ENCODE data around the gene VSIR. TPM values are rescaled to one million over a fixed set of nuclear protein-coding genes. Genes with fewer than 3 reads are reported as not detected.

VSIR gene
- total RNA-seq, 2 donors from 2014 or later = 60.7 to 119 TPM

DNA sequence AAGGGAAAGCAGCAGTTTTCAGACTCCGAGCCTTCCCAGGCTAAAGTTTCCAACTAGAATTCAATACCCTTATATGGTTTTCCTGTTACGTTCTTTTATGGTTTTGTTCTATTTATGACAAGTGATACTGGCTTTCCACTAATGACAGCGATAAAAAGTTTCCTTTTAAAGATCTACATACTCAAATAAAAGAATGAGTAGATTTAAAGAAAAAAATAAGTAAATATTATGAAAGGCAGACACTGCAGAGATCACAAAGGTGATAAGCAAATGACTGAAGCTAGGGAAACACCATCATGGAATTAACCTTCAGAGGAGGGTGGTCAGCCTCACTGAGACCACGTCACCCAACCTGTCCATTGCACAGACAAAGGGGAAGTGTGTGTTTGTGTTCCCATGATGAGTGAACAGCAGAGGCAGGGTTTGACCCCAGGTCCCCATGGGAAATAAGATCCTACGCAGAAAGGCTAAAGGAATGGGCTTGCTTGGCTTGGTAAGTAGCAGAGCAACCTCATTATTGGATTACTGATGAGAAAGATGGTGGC is 4.0 kb downstream of the VSIR start:
- no peaks in the 10 kb centered on the region for H3K36me3 ChIP-seq
- peak overlapping the region; percentile 80 for H3K4me3 ChIP-seq
- TF ChIP-seq, protein P1, sequence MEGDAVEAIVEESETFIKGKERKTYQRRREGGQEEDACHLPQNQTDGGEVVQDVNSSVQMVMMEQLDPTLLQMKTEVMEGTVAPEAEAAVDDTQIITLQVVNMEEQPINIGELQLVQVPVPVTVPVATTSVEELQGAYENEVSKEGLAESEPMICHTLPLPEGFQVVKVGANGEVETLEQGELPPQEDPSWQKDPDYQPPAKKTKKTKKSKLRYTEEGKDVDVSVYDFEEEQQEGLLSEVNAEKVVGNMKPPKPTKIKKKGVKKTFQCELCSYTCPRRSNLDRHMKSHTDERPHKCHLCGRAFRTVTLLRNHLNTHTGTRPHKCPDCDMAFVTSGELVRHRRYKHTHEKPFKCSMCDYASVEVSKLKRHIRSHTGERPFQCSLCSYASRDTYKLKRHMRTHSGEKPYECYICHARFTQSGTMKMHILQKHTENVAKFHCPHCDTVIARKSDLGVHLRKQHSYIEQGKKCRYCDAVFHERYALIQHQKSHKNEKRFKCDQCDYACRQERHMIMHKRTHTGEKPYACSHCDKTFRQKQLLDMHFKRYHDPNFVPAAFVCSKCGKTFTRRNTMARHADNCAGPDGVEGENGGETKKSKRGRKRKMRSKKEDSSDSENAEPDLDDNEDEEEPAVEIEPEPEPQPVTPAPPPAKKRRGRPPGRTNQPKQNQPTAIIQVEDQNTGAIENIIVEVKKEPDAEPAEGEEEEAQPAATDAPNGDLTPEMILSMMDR (IDR thresholded peaks at IDR 0.05) = no peak
- peaks cover 69 to 91% of the 10 kb centered on the region in 2 donors for H3K4me1 ChIP-seq (ENCODE audit: control insufficient read depth in 1 of 2, low read depth in 2 of 2)
- no peaks in the 10 kb centered on the region for H3K27me3 ChIP-seq (replicated peaks; ENCODE audit: insufficient read depth)
- DNase-seq (ENCODE audit: low spot score) = no peak
- no peak for ATAC-seq (ENCODE audit: insufficient number of reproducible peaks, low FRiP score, low read depth)
- H3K9me3 ChIP-seq = no peaks in the 10 kb centered on the region
- H3K27ac ChIP-seq = peak overlapping the region; percentile 93 to 98

DNA sequence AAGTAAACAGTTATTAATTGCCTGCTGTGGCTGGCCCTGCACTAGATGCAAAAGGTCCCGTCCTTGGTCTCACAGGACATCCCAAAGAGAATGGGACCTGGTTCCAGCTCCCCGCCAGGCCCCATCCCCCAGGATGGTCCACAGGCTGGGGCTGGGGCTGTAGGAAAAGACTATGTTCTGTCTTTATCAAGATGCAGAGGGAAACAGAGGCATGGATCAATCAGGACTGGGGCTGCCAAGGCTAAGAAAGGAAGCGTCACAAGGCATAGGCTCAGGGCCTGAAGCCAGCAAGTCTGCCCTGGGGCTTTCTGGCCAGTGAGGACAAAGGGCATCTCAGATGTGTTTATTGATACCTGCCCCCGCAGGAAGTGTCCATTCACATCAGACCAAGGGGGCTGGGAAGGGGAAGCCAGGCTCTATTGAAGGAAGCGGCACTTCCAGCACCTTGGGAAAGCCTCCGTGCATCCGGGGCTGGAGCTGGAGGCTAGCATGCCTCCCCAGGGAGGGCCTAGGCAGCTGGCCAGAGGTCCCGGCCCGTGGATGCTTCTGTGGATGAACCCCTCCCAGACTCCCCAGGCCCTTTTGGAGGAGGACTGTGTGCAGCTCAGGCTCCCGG is 5.8 kb downstream of the VSIR start:
- Histone ChIP-seq H3K27ac (peak overlapping the region; percentile 93 to 98), H3K4me3 (no peak overlapping the region), H3K36me3 (no peaks in the 10 kb centered on the region), H3K27me3 (replicated peaks; ENCODE audit: insufficient read depth) (no peaks in the 10 kb centered on the region), H3K4me1 (ENCODE audit: control insufficient read depth in 1 of 2, low read depth in 2 of 2) (peaks cover 67 to 88% of the 10 kb centered on the region in 2 donors), H3K9me3 (no peaks in the 10 kb centered on the region)
- TF ChIP-seq, protein P1 (IDR thresholded peaks at IDR 0.05) = no peak
- ATAC-seq (ENCODE audit: insufficient number of reproducible peaks, low FRiP score, low read depth) (no peak), DNase-seq (ENCODE audit: low spot score) (no peak)

- no peaks in the 10 kb centered on the region for H3K36me3 ChIP-seq
- no peaks in the 10 kb centered on the region for H3K9me3 ChIP-seq
- peaks cover 60 to 81% of the 10 kb centered on the region in 2 donors for H3K4me1 ChIP-seq (ENCODE audit: control insufficient read depth in 1 of 2, low read depth in 2 of 2)
- DNase-seq (ENCODE audit: low spot score) (peak; percentile 46), ATAC-seq (ENCODE audit: insufficient number of reproducible peaks, low FRiP score, low read depth) (peak; percentile 53)
- no peak overlapping the region for H3K4me3 ChIP-seq
- no peaks in the 10 kb centered on the region for H3K27me3 ChIP-seq (replicated peaks; ENCODE audit: insufficient read depth)
- peak overlapping the region; percentile 93 to 98 for H3K27ac ChIP-seq
- TF ChIP-seq, protein P1 (IDR thresholded peaks at IDR 0.05) = no peak
These were observed 6.5 kb downstream of the VSIR start for GRCh38 chr10:71766717-71767419.

DNA sequence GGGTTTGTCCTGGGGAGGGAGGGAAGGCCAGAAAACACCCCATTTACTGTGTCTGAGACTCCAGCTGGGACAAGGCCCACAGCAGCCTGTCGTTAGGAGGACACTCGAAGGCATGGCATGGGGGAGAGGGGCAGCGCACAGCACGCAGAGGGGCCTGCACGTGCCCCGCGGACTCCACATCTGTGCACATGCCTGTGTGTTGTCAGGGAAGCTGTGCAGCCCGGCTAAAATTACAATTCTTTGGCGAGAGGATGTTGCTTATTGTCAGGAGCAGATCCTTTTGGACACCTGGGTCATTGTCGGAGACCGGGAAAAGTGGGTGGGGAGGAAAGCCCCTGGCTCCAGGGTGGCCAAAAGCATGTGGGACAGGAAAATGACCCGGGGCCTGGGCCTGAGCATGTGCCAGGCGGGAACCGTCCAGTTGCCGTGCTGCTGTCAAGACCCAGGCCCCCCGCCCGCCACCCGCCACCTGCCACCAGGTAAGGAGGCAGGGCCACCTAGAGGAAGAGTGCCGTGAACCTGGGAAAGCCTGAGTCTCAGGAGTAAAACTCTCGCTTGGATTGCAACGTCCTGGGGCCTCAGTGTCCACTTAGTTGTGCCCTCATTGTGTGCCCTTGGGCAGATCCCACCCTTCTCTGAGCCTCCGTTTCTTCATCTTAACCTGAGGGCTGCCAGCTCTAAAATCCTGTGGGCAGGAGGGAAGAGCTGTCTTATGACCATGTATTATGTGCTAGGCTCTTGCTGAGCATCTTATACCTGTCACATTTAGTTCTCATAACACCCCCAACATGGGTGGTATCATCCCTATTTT is 7.2 kb downstream of the VSIR start:
- no peak overlapping the region for H3K4me3 ChIP-seq
- H3K9me3 ChIP-seq = no peaks in the 10 kb centered on the region
- DNase-seq (ENCODE audit: low spot score) (no peak), ATAC-seq (ENCODE audit: insufficient number of reproducible peaks, low FRiP score, low read depth) (no peak)
- no peaks in the 10 kb centered on the region for H3K27me3 ChIP-seq (replicated peaks; ENCODE audit: insufficient read depth)
- TF ChIP-seq, protein P1 (IDR thresholded peaks at IDR 0.05) = no peak
- peak overlapping the region; percentile 93 to 98 for H3K27ac ChIP-seq
- H3K4me1 ChIP-seq (ENCODE audit: control insufficient read depth in 1 of 2, low read depth in 2 of 2) = peaks cover 53 to 74% of the 10 kb centered on the region in 2 donors
- peaks cover 3% of the 10 kb centered on the region for H3K36me3 ChIP-seq
